GM19463 (cell line): ENCODE measurements around the gene UBN1.
"Not testable (repeated sequence)": the region's sequence is repeated elsewhere in the genome, so short reads cannot be mapped to it uniquely, and the experiment has no call there.

Source experiments
- ATAC-seq: cut with Tn5 transposase; IDR thresholded peaks from one replicate; pipeline ENCODE4 v1.9.1; 2021; ENCODE audit warnings: mild to moderate bottlenecking, moderate library complexity; ENCODE audit not compliant: unreplicated experiment

UBN1 gene

DNA sequence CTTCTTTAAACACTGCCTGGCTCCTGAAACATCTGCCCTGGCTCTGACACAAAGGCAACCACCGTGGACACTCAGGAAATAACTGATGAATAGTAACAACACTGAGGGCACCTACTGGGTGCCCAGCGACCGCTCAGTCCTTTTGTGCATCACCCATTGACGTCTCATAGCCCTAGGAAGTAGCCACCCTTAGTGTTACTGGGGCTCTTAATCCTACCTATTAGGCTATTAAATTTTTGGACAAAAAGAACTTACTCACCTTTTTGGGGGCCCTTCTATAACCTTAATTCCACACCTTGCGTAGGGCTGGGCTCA lies 78.0 kb downstream of the UBN1 start:
- no peak for ATAC-seq

DNA sequence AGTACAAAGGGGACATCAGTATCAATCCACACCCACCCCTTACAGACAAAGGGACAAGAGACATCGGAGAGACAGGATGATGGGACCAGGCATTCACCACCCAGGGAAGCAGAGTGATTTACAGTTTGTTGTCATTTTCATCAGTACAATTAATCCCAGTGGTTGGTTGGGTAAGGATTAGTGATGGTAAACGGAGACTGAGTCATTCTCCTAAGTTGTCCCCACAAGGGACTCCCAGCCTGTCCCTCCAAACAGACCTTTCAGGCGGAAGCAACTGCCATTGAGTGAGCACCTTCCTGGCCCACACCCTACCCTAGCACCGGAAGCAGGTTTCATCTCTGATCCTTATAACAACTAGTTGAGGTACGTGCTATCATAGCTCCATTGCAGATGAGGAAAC lies 78.5 kb downstream of the UBN1 start:
- no peak for ATAC-seq

DNA sequence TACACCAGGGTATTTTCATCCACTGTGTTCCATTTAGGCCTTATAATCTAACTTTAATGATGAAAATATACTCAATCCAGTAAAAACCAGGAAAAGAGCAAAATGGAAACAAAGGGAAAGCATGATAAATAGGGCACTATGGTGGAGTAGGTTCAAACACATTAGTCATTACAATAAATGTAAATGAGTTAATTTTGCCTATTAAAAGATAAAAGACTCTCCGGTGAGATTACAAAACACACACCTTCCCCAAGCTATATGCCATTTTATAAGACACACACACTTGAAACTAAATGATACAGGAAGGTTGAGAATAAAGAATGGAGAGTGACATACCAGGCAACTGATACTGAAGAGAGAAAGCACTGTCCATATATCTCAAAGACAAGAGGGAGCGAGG lies 79.6 kb downstream of the UBN1 start:
- ATAC-seq, result no peak

DNA sequence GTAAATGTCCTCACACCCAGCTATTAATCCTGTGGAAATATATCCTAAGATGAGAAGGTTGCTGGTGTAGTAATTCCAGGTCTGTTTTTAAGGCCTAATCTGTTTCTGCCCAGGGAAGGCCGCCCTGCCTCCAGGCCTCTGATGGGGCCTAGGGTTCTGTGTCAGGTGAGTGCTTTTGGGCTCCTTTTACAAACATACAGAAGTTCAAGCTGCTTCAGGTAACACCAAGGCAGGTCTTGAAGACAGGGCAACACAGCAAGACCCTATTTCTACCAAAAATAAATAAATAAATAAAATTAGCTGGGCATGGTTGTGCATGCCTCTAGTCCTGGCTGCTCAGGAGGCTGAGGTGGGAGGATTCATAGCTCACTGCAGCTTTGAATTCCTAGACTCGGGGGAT lies 80.4 kb downstream of the UBN1 start:
- ATAC-seq, result no peak

DNA sequence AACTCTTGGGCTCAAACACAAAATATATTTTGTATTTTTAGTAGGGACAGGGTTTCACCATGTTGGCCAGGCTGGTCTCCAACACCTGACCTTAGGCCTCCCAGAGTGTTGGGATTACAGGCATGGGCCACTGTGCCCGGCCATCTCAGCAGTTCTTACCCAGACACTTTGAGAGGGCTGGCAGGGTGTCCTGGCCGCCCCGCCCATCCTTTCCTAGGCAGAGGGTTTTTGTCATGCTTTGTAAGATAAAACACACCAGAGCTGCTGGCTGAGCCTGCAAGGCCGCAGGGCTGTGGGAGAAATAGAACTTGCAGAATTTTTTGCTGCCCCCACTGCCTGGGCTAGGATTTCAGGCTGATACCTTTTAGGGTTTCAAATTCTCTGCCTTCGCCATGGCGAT lies 80.9 kb downstream of the UBN1 start:
- no peak for ATAC-seq

DNA sequence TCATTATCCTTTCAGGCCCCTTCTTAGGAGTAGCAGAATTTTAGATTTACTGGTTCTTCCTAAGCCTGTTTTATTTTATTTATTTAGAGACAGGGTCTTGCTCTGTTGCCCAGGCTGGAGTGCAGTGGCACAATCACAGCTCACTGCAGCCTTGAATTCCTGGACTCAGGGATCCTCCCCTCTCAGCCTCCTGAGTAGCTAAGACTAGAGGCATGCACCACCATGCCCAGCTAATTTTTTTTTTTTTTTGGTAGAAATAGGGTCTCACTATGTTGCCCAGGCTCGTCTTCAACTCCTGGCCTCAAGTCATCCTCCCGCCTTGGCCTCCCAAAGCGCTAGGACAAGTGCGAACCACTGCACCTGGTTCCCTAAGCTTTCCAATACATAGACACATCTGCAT lies 82.3 kb downstream of the UBN1 start:
- ATAC-seq, result not testable (repeated sequence)

DNA sequence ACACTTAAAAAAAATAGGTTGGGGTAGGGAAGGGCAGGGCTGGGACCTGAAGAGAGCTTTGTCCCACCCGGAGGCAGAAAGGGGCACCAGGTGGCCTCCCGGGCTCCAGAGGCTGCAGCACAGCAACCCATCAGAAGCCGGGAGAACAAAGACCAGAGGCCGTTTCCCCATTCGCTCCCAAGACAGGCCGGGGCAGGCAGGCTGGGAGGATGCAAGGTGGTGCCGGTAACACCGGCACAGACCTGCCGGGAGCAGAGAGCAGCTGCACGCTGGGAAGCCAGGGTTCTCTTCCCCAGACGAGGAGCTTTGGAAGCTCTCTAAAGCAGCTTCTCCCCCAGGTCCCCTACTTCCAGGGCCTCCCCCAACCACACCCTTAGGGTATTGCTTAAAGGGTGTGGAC lies 84.1 kb downstream of the UBN1 start:
- ATAC-seq, result no peak
